Testis (tissue), 3 donors: ENCODE results near the gene LHX4. TPM values are rescaled to one million over a fixed set of nuclear protein-coding genes. Genes with fewer than 3 reads are reported as not detected.
A peak's percentile ranks its signal among the peaks of the same experiment; 100 is the strongest.

Experiments used
- DNase-seq: peaks from one replicate; pipeline ENCODE4 v3.0.0-alpha.2; 2019
- H3K27ac ChIP-seq, 2 donors: fragments of 200-600 bp; sonication (generic); one replicate each; pipeline ENCODE4 v1.5.1; 2019
- H3K27me3 ChIP-seq: fragments of 200-600 bp; sonication (generic); one replicate; pipeline ENCODE4 v1.5.1; 2019
- H3K36me3 ChIP-seq: fragments of 200-600 bp; sonication (generic); one replicate; pipeline ENCODE4 v1.5.1; 2017; ENCODE audit warnings: low read depth; ENCODE audit errors: missing control alignments
- H3K4me1 ChIP-seq: fragments of 200-600 bp; sonication (generic); one replicate; pipeline ENCODE4 v1.5.1; 2019
- H3K4me3 ChIP-seq, 2 donors: fragments of 200-600 bp; sonication (generic); one replicate each; pipeline ENCODE4 v1.5.1; 2017 to 2019
- H3K9me3 ChIP-seq: fragments of 200-600 bp; sonication (generic); one replicate; pipeline ENCODE4 v1.5.1; 2017
- POLR2A ChIP-seq: fragments of 450-650 bp; IDR thresholded peaks from one replicate; pipeline ENCODE4 v1.6.1; 2017; ENCODE audit warnings: antibody characterized with exemption, mild to moderate bottlenecking, moderate library complexity
- WGBS, 2 donors: methylation state at CpG; one replicate each; pipeline ENCODE4 v1.1.5; 2018; 5-methylcytosine and 5-hydroxymethylcytosine counted together
- intact Hi-C: fragments of 100-400 bp; cut with DNase I; formaldehyde crosslinking; loops from one replicate; pipeline ENCODE4 v1.15.1; 2023; ENCODE audit warnings: low total_unique reads
- polyA plus RNA-seq: library from polyadenylated mRNA; stranded (reverse); fragments of 350-450 nt; fragmentation: Illumina TruSeq; extraction: RNeasy Lipid Tissue Mini Kit (QIAGEN cat#74804); gene quantifications from one replicate; pipeline ENCODE4 v1.2.3, GENCODE V29; 2014; ENCODE audit warnings: low read depth, low replicate concordance; ENCODE audit not compliant: insufficient read depth
- total RNA-seq, 2 donors: library from RNA; depleted of rRNA; stranded (reverse); fragments of >200 nt; gene quantifications; one replicate each; pipeline ENCODE4 v1.2.3, GENCODE V29; 2016
- TF ChIP-seq, protein P1 (sequence below), 3 experiments: fragments of 450-650 bp in 2 of 3; fragments of 200-600 bp in 1 of 3; sonication (generic) in 1 of 3; IDR thresholded peaks; one replicate each; pipeline ENCODE4 v1.5.1; 2016 to 2019; ENCODE audit warnings: antibody characterized with exemption in 3 of 3, mild to moderate bottlenecking in 2 of 3, moderate library complexity in 1 of 3

Gene LHX4
- total and polyA plus RNA-seq, 3 donors from 2014 or later = 0.63 to 5.2 (median 1.3) TPM

GRCh38 chr1:180187626-180188025 lies 42.4 kb upstream of the LHX4 start:
- H3K27ac ChIP-seq = no peak overlapping the region
- H3K36me3 ChIP-seq = no peaks in the 10 kb centered on the region
- no peak for DNase-seq
- no peak overlapping the region for H3K4me3 ChIP-seq
- no peaks in the 10 kb centered on the region for H3K9me3 ChIP-seq
- no peaks in the 10 kb centered on the region for H3K4me1 ChIP-seq
- no peak for TF ChIP-seq POLR2A
- TF ChIP-seq, protein P1, sequence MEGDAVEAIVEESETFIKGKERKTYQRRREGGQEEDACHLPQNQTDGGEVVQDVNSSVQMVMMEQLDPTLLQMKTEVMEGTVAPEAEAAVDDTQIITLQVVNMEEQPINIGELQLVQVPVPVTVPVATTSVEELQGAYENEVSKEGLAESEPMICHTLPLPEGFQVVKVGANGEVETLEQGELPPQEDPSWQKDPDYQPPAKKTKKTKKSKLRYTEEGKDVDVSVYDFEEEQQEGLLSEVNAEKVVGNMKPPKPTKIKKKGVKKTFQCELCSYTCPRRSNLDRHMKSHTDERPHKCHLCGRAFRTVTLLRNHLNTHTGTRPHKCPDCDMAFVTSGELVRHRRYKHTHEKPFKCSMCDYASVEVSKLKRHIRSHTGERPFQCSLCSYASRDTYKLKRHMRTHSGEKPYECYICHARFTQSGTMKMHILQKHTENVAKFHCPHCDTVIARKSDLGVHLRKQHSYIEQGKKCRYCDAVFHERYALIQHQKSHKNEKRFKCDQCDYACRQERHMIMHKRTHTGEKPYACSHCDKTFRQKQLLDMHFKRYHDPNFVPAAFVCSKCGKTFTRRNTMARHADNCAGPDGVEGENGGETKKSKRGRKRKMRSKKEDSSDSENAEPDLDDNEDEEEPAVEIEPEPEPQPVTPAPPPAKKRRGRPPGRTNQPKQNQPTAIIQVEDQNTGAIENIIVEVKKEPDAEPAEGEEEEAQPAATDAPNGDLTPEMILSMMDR (IDR thresholded peaks at IDR 0.05) = no peak
- WGBS, 2 donors = 90 to 95% methylated on average over 3 to 5 of the region's 5 CpGs
- intact Hi-C loops = no loop called here
- H3K27me3 ChIP-seq = no peaks in the 10 kb centered on the region

- Histone ChIP-seq H3K36me3 (no peaks in the 10 kb centered on the region), H3K27ac (no peak overlapping the region), H3K4me1 (no peaks in the 10 kb centered on the region), H3K4me3 (no peak overlapping the region), H3K27me3 (no peaks in the 10 kb centered on the region), H3K9me3 (no peaks in the 10 kb centered on the region)
- peak; percentile 60 for DNase-seq
- 45 to 58% methylated on average over 3 to 8 of the region's 8 CpGs for WGBS, 2 donors
- intact Hi-C loops = no loop called here
- TF ChIP-seq, protein P1 (IDR thresholded peaks at IDR 0.05) = peak in 2 of 3 experiments; percentile 25 to 52
- no peak for TF ChIP-seq POLR2A
Measured at GRCh38 chr1:180188091-180188506, 42.0 kb upstream of the LHX4 start.

DNA sequence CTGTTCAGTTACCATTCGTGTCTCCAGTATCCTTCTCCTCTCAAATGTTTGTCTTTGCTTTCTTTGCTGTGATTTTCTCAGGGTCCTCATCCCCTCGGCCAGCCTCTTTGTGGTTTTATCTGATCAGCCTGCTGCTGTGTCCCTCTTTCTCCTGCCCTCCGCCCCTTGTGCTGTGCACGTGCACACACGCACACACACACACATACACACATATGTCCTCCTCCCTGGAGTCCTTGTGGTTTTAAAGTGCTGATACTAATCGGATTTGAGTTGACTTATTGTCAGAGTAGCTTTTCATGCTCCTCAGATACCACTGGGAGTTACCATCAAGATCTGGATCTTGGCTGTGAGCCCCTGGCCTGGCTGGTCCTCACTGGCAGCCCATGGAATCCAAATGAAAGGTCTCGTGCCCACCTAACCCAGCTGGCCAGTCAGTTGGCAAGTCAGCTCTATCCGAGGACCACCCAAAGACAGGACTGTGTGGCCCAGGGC lies 41.3 kb upstream of the LHX4 start:
- Histone ChIP-seq H3K4me1 (no peaks in the 10 kb centered on the region), H3K27ac (no peak overlapping the region), H3K4me3 (no peak overlapping the region), H3K36me3 (no peaks in the 10 kb centered on the region), H3K9me3 (no peaks in the 10 kb centered on the region), H3K27me3 (no peaks in the 10 kb centered on the region)
- intact Hi-C loops = no loop called here
- 85 to 86% methylated on average over 8 of the region's 8 CpGs for WGBS, 2 donors
- DNase-seq = no peak
- TF ChIP-seq, protein P1 (IDR thresholded peaks at IDR 0.05) = no peak
- no peak for TF ChIP-seq POLR2A

- no peak for DNase-seq
- TF ChIP-seq, protein P1 (IDR thresholded peaks at IDR 0.05) = no peak
- TF ChIP-seq POLR2A = no peak
- intact Hi-C loops = no loop called here
- no peaks in the 10 kb centered on the region for H3K4me1 ChIP-seq
- 82 to 87% methylated on average over 5 of the region's 5 CpGs for WGBS, 2 donors
- H3K27ac ChIP-seq = no peak overlapping the region
- H3K9me3 ChIP-seq = no peaks in the 10 kb centered on the region
- no peaks in the 10 kb centered on the region for H3K27me3 ChIP-seq
- no peak overlapping the region for H3K4me3 ChIP-seq
- H3K36me3 ChIP-seq = no peaks in the 10 kb centered on the region
Measured at GRCh38 chr1:180190091-180190490, 40.0 kb upstream of the LHX4 start.

GRCh38 chr1:180192172-180192571 lies 37.9 kb upstream of the LHX4 start:
- H3K4me1 ChIP-seq = no peaks in the 10 kb centered on the region
- no peaks in the 10 kb centered on the region for H3K27me3 ChIP-seq
- no peak overlapping the region for H3K27ac ChIP-seq
- intact Hi-C loops = no loop called here
- no peak for DNase-seq
- 84 to 91% methylated on average over 7 of the region's 7 CpGs for WGBS, 2 donors
- H3K9me3 ChIP-seq = no peaks in the 10 kb centered on the region
- no peak overlapping the region for H3K4me3 ChIP-seq
- TF ChIP-seq, protein P1 (IDR thresholded peaks at IDR 0.05) = no peak
- no peak for TF ChIP-seq POLR2A
- H3K36me3 ChIP-seq = no peaks in the 10 kb centered on the region
